Measurements from ENCODE around the gene GREM2.

The GREM2 gene

DNA sequence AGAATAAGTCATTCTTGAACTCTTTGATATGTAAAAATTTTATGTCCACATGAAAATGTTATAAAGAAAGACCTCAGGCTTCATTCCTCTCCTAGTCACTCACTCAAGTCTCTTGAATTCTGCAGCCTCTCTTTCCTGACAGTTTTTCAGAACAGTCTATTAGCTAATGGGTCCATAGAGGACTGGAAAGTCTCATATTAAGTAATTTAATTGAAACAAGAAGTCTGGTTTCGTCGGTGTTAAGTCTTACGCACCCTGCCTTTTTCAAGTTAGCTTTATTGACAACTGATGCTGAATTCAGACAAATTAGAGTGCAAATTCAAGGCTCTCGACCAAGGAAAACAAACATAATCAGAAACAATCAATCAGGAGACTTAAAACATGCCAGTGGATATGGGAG lies 105.8 kb downstream of the GREM2 start:
- no peak overlapping the region for H3K4me3 ChIP-seq (ENCODE audit: insufficient read depth, low read depth, low read length)
- H3K9me3 ChIP-seq (ENCODE audit: control insufficient read depth, low read length), result no peaks in the 10 kb centered on the region
- WGBS, 2 experiments, result 89 to 98% methylated on average over 4 of the region's 4 CpGs
- H3K27ac ChIP-seq (ENCODE audit: insufficient read depth, low read depth, low read length, poor library complexity, severe bottlenecking), result no peak overlapping the region
- H3K27me3 ChIP-seq (ENCODE audit: control insufficient read depth, insufficient read depth, low read length, poor library complexity, severe bottlenecking), result no peaks in the 10 kb centered on the region
- no peaks in the 10 kb centered on the region for H3K36me3 ChIP-seq (ENCODE audit: control insufficient read depth, insufficient read depth, low read length)
- no peaks in the 10 kb centered on the region for H3K4me1 ChIP-seq (ENCODE audit: control insufficient read depth, insufficient read depth, low read length)

- Histone ChIP-seq H3K27me3 (ENCODE audit: control insufficient read depth, insufficient read depth, low read length, poor library complexity, severe bottlenecking) (no peaks in the 10 kb centered on the region), H3K4me3 (ENCODE audit: insufficient read depth, low read depth, low read length) (no peak overlapping the region), H3K27ac (ENCODE audit: insufficient read depth, low read depth, low read length, poor library complexity, severe bottlenecking) (no peak overlapping the region), H3K9me3 (ENCODE audit: control insufficient read depth, low read length) (no peaks in the 10 kb centered on the region), H3K4me1 (ENCODE audit: control insufficient read depth, insufficient read depth, low read length) (no peaks in the 10 kb centered on the region), H3K36me3 (ENCODE audit: control insufficient read depth, insufficient read depth, low read length) (no peaks in the 10 kb centered on the region)
- 84 to 100% methylated on average over 1 of the region's 1 CpG for WGBS, 2 experiments
Measured at GRCh38 chr1:240503558-240503957, 108.4 kb downstream of the GREM2 start.

DNA sequence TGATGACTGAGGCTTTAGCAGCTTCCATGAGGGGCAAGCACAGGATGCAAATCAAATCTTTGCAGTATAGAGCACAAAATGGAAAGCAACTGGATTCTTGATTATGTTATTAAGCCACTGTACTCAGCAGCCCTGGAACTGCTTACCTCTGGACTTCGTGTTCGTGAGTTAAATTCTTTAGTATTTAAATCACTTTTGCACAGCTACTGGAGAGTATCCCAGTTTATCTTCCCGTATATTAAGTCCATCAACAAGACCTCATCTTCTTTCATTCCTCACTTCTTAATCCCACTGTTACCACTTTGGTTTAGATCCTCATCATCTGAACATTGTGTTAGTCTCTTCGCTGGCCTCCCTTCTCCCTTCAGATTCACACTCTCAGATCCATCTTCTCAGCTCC lies 108.9 kb downstream of the GREM2 start:
- 94 to 96% methylated on average over 4 of the region's 4 CpGs for WGBS, 2 experiments
- H3K4me1 ChIP-seq (ENCODE audit: control insufficient read depth, insufficient read depth, low read length), result no peaks in the 10 kb centered on the region
- no peak overlapping the region for H3K27ac ChIP-seq (ENCODE audit: insufficient read depth, low read depth, low read length, poor library complexity, severe bottlenecking)
- no peaks in the 10 kb centered on the region for H3K36me3 ChIP-seq (ENCODE audit: control insufficient read depth, insufficient read depth, low read length)
- no peaks in the 10 kb centered on the region for H3K9me3 ChIP-seq (ENCODE audit: control insufficient read depth, low read length)
- no peaks in the 10 kb centered on the region for H3K27me3 ChIP-seq (ENCODE audit: control insufficient read depth, insufficient read depth, low read length, poor library complexity, severe bottlenecking)
- no peak overlapping the region for H3K4me3 ChIP-seq (ENCODE audit: insufficient read depth, low read depth, low read length)

- Histone ChIP-seq H3K4me3 (ENCODE audit: insufficient read depth, low read depth, low read length) (no peak overlapping the region), H3K4me1 (ENCODE audit: control insufficient read depth, insufficient read depth, low read length) (no peaks in the 10 kb centered on the region), H3K9me3 (ENCODE audit: control insufficient read depth, low read length) (no peaks in the 10 kb centered on the region), H3K36me3 (ENCODE audit: control insufficient read depth, insufficient read depth, low read length) (no peaks in the 10 kb centered on the region), H3K27me3 (ENCODE audit: control insufficient read depth, insufficient read depth, low read length, poor library complexity, severe bottlenecking) (no peaks in the 10 kb centered on the region), H3K27ac (ENCODE audit: insufficient read depth, low read depth, low read length, poor library complexity, severe bottlenecking) (no peak overlapping the region)
- WGBS, 2 experiments, result 94 to 99% methylated on average over 2 of the region's 2 CpGs
Measured at GRCh38 chr1:240501115-240501514, 110.8 kb downstream of the GREM2 start.

DNA sequence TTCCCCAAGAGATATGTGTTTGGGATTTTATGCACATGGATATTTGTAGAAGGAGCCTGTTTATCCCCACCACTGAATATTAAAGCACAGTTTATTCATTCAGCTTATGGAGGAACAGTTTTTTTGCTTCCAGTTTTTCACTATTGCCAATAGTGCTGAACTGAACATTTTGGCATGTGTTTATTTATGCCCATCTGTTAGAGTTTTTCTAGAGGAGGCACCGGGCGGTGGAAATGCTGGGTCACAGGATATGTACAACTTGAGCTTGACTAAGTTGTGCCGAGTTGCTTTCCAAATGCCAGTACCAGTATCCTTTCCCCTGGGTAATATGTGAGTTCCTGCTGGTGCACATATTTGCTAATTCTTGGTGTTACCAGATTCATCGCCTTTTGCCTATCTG lies 111.3 kb downstream of the GREM2 start:
- Histone ChIP-seq H3K27me3 (ENCODE audit: control insufficient read depth, insufficient read depth, low read length, poor library complexity, severe bottlenecking) (no peaks in the 10 kb centered on the region), H3K27ac (ENCODE audit: insufficient read depth, low read depth, low read length, poor library complexity, severe bottlenecking) (no peak overlapping the region), H3K4me3 (ENCODE audit: insufficient read depth, low read depth, low read length) (no peak overlapping the region), H3K4me1 (ENCODE audit: control insufficient read depth, insufficient read depth, low read length) (no peaks in the 10 kb centered on the region), H3K9me3 (ENCODE audit: control insufficient read depth, low read length) (no peaks in the 10 kb centered on the region), H3K36me3 (ENCODE audit: control insufficient read depth, insufficient read depth, low read length) (no peaks in the 10 kb centered on the region)
- 97 to 98% methylated on average over 4 of the region's 4 CpGs for WGBS, 2 experiments

DNA sequence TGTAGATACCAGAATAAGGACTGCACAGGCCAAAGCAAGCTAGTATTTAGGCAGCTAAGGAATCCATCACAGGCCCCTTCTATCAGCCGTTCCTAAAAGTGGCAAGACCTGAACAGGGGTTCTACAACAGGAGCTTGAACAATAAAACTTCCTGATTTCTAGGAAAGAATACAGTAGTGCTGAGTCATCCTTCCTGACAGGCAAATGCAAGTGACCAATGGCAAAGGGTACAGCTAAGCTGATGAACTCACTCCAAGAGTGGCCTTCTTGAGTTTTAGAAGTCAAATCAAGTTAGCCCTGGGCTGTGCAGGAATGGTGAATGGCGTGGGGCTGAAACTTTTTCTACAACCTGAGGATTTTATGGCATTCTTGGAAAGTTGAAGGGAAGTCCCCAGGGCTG lies 112.9 kb downstream of the GREM2 start:
- Histone ChIP-seq H3K4me1 (ENCODE audit: control insufficient read depth, insufficient read depth, low read length) (no peaks in the 10 kb centered on the region), H3K9me3 (ENCODE audit: control insufficient read depth, low read length) (no peaks in the 10 kb centered on the region), H3K36me3 (ENCODE audit: control insufficient read depth, insufficient read depth, low read length) (no peaks in the 10 kb centered on the region), H3K4me3 (ENCODE audit: insufficient read depth, low read depth, low read length) (no peak overlapping the region), H3K27ac (ENCODE audit: insufficient read depth, low read depth, low read length, poor library complexity, severe bottlenecking) (no peak overlapping the region), H3K27me3 (ENCODE audit: control insufficient read depth, insufficient read depth, low read length, poor library complexity, severe bottlenecking) (no peaks in the 10 kb centered on the region)
- WGBS, 2 experiments, result 88 to 91% methylated on average over 2 of the region's 2 CpGs

DNA sequence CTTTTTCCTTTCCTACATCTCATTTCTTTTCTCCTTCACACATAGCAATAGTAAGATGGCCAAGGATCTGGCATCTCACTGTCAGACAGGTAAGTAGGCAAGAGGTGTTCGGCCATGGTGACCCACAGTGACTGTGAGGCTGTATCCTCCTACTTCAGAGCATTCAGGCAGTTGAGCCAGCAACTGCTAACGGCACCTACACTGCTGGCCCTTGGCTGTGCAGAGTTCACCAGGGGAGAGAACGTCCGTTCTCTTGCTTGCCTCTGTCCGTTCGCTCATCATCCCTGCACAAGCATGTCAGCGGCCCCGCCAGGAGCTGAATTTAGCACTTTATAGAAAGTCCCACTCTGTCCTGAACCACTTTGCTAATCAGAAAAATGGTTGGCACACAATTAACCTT lies 113.6 kb downstream of the GREM2 start:
- Histone ChIP-seq H3K9me3 (ENCODE audit: control insufficient read depth, low read length) (no peaks in the 10 kb centered on the region), H3K4me1 (ENCODE audit: control insufficient read depth, insufficient read depth, low read length) (no peaks in the 10 kb centered on the region), H3K27me3 (ENCODE audit: control insufficient read depth, insufficient read depth, low read length, poor library complexity, severe bottlenecking) (no peaks in the 10 kb centered on the region), H3K27ac (ENCODE audit: insufficient read depth, low read depth, low read length, poor library complexity, severe bottlenecking) (no peak overlapping the region), H3K36me3 (ENCODE audit: control insufficient read depth, insufficient read depth, low read length) (no peaks in the 10 kb centered on the region), H3K4me3 (ENCODE audit: insufficient read depth, low read depth, low read length) (no peak overlapping the region)
- 91 to 97% methylated on average over 8 of the region's 8 CpGs for WGBS, 2 experiments

DNA sequence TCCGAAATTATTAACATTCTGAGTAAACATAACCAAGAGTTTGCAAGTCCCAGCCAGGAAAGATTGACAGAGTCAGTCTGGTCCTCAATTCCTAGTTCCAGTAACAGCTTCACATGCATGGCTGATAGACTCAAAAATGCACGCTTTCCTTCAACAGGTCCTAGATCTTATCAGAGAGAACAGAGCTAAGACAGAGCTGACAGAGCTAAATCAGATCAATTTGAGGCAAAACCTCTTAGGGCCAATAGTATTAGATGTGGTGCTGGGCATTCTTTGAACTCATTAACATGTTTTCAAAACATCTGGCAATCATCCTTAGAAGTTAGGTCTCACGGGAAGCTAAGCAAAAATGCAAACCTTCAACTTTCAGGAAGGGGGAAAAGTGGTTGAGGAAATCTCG lies 114.0 kb downstream of the GREM2 start:
- Histone ChIP-seq H3K36me3 (ENCODE audit: control insufficient read depth, insufficient read depth, low read length) (no peaks in the 10 kb centered on the region), H3K27ac (ENCODE audit: insufficient read depth, low read depth, low read length, poor library complexity, severe bottlenecking) (no peak overlapping the region), H3K9me3 (ENCODE audit: control insufficient read depth, low read length) (no peaks in the 10 kb centered on the region), H3K4me3 (ENCODE audit: insufficient read depth, low read depth, low read length) (no peak overlapping the region), H3K27me3 (ENCODE audit: control insufficient read depth, insufficient read depth, low read length, poor library complexity, severe bottlenecking) (no peaks in the 10 kb centered on the region), H3K4me1 (ENCODE audit: control insufficient read depth, insufficient read depth, low read length) (no peaks in the 10 kb centered on the region)
- 92 to 95% methylated on average over 3 to 4 of the region's 4 CpGs for WGBS, 2 experiments

DNA sequence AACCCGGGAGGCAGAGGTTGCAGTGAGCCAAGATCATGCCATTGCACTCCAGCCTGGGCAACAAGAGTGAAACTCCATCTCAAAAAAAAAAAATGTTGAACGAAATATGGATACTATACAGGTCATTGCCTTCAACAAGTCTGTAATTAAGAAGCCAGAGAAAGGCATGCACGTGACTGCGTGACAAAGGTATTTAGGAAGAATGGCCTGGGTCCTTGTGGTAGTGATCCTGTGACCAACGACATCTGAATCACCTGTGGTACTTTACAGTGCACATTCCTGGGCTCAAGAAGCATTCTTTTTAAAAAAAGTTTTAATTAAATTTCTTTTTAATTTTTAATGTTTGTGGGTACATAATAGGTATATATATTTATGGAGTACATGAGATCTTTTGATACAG lies 115.0 kb downstream of the GREM2 start:
- H3K4me3 ChIP-seq (ENCODE audit: insufficient read depth, low read depth, low read length), result no peak overlapping the region
- H3K27me3 ChIP-seq (ENCODE audit: control insufficient read depth, insufficient read depth, low read length, poor library complexity, severe bottlenecking), result no peaks in the 10 kb centered on the region
- no peaks in the 10 kb centered on the region for H3K9me3 ChIP-seq (ENCODE audit: control insufficient read depth, low read length)
- no peaks in the 10 kb centered on the region for H3K4me1 ChIP-seq (ENCODE audit: control insufficient read depth, insufficient read depth, low read length)
- H3K27ac ChIP-seq (ENCODE audit: insufficient read depth, low read depth, low read length, poor library complexity, severe bottlenecking), result no peak overlapping the region
- no peaks in the 10 kb centered on the region for H3K36me3 ChIP-seq (ENCODE audit: control insufficient read depth, insufficient read depth, low read length)
- 89 to 93% methylated on average over 5 of the region's 5 CpGs for WGBS, 2 experiments

- Histone ChIP-seq H3K36me3 (ENCODE audit: control insufficient read depth, insufficient read depth, low read length) (no peaks in the 10 kb centered on the region), H3K9me3 (ENCODE audit: control insufficient read depth, low read length) (no peaks in the 10 kb centered on the region), H3K4me1 (ENCODE audit: control insufficient read depth, insufficient read depth, low read length) (no peaks in the 10 kb centered on the region), H3K4me3 (ENCODE audit: insufficient read depth, low read depth, low read length) (no peak overlapping the region), H3K27ac (ENCODE audit: insufficient read depth, low read depth, low read length, poor library complexity, severe bottlenecking) (no peak overlapping the region), H3K27me3 (ENCODE audit: control insufficient read depth, insufficient read depth, low read length, poor library complexity, severe bottlenecking) (no peaks in the 10 kb centered on the region)
- 93 to 95% methylated on average over 7 of the region's 7 CpGs for WGBS, 2 experiments
Measured at GRCh38 chr1:240496356-240496755, 115.6 kb downstream of the GREM2 start.

- H3K27ac ChIP-seq (ENCODE audit: insufficient read depth, low read depth, low read length, poor library complexity, severe bottlenecking), result no peak overlapping the region
- no peaks in the 10 kb centered on the region for H3K27me3 ChIP-seq (ENCODE audit: control insufficient read depth, insufficient read depth, low read length, poor library complexity, severe bottlenecking)
- no peaks in the 10 kb centered on the region for H3K9me3 ChIP-seq (ENCODE audit: control insufficient read depth, low read length)
- H3K36me3 ChIP-seq (ENCODE audit: control insufficient read depth, insufficient read depth, low read length), result no peaks in the 10 kb centered on the region
- WGBS, 2 experiments, result 86 to 95% methylated on average over 2 to 4 of the region's 4 CpGs
- no peak overlapping the region for H3K4me3 ChIP-seq (ENCODE audit: insufficient read depth, low read depth, low read length)
- no peaks in the 10 kb centered on the region for H3K4me1 ChIP-seq (ENCODE audit: control insufficient read depth, insufficient read depth, low read length)
Measured at GRCh38 chr1:240495601-240496000, 116.4 kb downstream of the GREM2 start.
